NCI-H774 (cell line): ENCODE data around the gene PTPRD.

Experiments
- DNase-seq: peaks from one replicate; lab custom pipeline; 2025; lab: John Stamatoyannopoulos, UW

Gene PTPRD

DNA sequence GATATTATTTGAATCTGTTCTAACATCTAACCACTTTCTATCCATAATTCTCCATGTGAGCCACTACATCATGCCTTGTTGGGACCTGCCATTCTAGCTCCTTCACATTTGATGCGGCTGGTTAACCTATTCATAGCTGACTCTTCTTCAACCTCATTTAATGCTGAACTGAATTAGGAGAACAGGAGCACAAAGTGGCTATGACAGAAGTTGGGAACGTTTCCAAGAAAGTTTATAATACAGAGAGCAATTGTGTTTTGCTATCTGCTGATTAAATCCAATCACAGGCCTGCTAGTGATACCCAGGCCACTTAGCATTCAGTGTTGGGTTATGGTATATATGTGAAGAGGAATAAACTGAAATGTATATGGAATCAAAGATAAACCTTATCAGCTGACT lies 440.3 kb downstream of the PTPRD start:
- DNase-seq = no peak

DNA sequence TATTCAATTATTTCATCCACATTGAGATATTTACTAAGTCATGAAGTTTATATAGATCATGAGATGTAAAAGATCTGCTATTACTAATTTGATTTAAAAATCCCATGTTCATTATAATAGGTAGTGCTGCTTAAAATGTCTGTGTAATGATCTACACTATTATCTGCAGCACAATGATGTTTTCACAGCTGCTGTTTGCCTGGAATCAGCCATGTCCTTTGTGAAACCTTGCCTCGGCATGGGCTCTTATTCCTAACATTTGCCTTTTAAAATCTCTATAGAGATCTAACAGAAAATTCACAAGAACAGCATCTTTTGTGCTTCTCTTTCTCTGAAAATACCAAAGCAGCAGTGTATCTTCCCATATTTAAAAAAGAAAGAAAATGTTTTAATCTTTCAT lies 444.6 kb downstream of the PTPRD start:
- peak; percentile 92 for DNase-seq

DNA sequence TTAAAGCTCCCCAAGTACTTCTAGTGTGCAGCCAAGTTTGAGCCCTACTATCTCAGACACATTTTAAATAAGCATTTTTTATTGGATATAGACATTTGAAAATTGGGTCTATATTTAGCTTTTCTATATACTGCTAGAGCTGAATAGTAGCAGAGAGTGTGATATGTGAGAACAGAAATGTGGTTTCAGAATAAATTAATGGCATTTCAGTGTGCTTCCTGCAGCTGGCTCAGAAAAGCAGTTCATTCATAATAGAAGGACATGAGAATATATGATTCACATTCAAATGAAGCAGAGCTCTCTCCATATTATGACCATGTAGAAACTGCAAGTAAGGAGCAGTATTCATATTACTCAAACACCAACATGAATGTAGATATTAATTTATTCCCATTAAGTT lies 464.0 kb downstream of the PTPRD start:
- no peak for DNase-seq

DNA sequence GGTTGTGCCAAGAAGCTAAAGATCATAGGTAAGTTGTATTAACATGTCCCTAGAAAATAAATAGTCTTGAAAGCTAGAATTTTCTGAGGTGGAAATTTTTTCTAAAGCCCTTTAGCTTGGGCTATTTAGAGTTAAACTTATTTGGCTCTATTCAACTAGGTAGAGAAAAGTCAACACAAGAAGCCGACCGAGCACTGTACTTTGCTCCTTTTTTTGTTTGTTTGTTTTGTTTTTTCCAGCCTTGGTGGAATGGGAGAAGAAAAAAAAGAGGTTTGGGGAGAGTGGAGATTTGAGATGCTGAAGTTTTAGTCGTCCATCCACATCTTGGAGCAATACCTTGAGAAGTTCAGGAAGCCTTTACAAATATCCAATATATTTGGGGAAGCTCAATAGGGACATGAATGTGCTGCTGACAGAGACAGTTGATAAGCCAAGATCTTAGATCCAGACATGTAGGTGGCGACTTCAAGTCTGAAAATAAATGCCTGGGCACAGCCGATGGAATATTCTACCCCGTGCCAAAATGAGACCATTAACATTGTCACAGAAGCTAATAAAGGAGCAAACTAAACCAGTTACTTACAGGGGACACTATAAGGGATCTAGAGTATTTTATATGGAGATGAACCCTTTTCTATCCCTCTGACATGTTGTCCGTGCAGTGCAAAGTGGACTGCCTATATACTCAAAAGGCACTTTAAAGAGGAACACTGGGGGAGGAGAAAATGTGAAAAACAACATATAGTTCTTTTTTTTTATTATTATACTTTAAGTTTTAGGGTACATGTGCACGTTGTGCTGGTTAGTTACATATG lies 466.1 kb downstream of the PTPRD start:
- DNase-seq = no peak

DNA sequence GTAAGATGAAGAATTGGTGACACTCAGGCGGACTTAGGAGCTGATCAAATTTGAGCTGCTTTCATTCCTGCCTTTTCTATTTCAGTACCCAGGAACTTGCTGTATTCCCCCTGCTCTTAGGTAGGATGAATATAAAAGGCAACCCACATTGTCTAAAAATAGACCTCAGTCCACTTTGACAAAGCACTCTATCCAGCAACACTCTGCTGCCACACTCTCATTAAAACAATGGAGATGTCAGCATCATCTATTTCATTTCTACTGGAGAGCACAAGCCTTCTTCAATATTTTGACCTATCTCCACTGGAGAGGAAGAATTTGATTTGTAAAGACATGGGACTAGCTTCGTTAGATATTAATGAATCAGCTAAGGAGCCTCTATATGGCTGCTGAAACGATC lies 468.4 kb downstream of the PTPRD start:
- no peak for DNase-seq

DNA sequence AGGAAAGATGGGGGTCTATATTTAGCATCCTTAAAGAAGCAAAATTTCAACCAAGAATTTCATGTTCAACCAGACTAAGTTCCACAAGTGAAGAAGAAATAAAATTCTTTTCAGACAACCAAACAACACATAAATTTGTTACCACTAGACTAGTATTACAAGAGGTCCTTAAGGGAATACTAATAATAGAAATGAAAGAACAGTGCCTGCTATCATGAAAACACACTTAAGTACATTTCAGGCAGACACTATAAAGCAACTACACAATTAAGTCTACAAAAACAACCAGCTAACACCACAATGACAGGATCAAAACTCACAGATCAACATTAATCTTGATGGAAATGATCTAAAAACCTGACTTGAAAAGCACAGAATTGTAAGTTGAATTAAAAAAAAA lies 477.2 kb downstream of the PTPRD start:
- DNase-seq = no peak

DNA sequence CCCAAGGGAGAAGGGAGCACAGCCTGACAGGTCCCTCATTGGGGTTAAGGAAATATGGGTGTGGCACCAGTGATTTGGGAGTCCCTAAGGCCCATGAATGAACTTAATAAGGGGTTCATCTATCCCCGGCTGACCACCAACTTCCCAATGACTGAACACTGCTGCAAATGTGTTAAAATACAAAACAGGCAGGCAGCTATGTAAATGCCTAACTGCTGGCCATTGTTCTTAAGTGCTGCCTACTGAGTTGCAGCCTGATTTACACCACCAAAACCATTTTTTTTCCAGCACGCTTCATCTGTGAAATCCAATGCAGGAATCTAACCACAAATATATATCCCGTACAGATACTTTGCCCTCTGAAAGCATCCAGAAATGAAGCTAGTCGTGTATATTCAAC lies 478.5 kb downstream of the PTPRD start:
- no peak for DNase-seq

DNA sequence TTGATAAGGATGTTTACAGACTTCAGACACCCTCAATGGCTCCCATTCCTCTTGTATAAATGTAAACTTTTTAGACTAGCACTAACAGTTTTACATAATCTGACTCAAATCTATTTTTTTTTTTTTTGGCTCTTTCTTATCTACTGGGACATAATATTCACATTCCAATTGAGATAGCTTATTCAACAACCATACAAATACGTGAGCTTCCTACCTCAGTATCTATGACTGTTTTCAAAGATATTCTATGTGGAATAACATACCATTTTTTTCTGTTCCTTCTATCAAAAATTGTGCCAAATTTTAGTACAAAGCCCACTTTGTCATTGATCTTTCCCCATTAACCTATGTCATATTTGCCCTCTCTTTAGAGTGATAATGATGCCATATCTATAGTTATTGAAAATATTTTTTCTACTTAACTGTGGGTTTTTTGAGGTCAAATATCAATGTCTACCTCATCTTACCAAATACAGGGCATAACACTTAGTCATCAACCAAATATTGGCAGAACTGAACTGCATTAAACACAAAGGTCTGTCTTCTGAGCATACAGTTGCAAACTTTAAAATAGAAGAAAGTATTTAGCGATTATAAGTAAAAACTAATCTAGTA lies 482.6 kb downstream of the PTPRD start:
- DNase-seq = no peak

DNA sequence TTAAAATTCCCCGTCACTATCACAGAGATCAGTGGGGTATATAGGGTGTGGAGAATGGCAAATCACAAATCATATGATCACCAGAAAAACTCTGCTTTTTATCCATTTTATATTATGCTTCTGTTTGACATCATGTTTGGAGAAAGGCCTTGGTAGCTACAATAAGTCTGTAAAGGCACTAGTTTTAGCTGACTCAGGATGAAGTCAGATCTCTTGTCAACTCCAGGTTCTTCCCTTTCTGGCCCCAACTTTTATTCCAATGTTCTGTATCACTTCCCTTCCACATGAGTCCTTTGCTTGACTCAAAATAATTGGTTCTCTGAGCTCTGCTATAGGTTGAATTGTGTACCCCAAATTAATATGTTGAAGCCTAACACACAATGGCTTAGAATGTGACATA lies 484.9 kb downstream of the PTPRD start:
- no peak for DNase-seq

DNA sequence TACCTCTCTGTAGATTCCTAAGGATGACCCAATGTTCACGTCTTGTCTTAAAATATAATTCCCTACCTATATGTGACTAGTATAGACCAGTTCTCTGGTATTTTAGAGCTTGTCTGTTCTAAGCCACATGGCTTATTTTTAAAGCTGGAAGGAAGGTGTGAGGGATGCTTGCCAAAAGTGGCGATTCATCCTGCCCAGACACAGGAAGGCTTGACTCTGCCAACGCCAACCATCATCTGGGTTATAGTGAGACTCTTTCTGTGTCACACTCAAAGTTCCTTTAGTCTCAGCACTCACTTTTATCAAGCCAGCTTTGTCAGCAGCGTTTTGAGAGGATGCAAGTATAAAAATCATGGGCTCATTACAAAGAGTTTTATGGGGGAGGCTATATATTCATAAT lies 500.0 kb downstream of the PTPRD start:
- DNase-seq = no peak

DNA sequence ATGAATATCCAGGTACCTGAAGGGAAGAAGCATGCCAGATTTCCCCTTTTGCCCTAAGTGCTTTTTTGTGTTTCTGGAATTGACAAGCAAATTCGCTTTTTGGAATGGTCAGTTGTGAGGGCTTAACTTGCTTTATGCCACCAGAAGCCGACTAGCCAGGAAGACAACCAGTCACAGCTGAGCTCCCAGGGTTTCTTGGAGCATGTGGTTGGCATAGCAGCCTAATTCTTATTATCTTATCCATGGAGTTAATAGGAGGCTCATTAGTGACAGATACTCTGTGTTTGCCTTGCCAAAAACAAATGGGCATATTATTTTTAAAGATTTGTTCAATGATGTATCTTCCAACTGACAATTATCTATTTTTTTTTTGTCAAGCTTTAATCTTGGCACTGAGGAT lies 500.7 kb downstream of the PTPRD start:
- no peak for DNase-seq

DNA sequence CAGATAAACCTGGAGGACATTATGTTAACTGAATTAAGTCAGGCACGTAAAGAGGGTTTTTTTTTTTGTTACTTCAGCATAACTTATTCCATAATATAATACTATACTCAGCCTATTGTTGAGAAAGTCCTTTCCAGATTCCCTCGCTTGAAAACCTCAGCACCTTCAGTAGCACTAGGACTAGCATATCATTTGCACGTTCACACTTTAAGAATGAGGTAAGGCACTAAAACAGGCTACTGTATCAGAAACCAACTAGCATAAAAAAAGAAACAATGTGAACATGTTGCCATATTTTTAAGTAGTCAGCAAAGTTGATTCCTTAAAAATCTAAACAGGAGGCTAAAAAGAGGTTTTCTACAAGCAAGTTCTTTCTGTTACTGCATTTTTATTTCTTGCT lies 504.0 kb downstream of the PTPRD start:
- no peak for DNase-seq

DNA sequence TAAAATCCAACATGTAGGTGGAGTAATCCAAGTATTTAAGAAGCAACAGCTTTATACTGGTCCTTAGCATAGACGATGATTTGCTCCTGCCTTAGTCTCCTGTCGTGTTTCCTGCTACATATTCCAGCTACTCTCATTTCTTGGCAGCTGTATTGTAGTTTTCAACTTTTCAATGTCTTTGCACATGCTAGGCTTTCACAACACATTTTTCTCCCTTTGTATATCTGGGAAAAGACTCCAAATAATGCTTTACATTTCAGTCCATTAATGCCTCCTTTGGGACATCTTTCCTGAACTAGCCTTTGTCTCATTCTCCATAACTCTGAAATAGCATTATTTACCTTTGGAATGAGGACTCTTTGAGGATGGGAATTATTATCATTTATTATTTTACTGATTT lies 508.0 kb downstream of the PTPRD start:
- no peak for DNase-seq

DNA sequence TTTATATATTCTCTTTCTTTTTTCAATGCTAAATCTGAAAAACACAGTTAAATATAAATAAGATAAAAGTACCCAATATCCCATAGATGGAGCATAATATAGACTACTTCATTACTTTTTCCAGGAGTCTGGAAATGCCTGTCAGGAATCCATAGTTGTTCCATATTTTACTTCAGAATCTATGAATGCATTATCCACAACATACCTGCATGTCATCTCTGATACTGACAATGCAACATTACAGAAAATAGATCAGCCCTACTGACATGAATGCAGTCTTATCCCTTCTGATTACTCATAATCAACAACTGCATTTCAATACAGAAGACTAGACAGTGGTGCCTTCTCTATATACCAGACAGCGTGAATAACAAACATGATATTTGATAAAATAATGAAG lies 517.6 kb downstream of the PTPRD start:
- no peak for DNase-seq

DNA sequence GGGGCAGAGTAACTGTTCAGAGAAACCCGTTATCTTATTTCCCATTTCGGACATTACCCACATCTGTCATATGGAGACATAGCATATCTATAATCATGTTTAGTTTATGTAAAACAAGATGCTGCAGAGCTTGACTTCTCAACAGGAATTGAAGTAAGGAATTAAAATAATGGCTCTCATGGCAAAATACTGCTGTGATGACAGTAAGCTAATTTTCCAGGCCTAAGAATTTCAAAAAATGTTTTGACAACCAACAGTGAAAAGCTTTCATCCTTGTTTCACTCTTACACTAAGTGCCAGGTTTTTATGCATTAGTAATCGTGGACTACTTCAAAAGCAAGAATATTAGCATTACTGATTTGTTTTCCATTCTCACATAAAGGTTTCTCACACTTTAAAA lies 518.2 kb downstream of the PTPRD start:
- DNase-seq = no peak

DNA sequence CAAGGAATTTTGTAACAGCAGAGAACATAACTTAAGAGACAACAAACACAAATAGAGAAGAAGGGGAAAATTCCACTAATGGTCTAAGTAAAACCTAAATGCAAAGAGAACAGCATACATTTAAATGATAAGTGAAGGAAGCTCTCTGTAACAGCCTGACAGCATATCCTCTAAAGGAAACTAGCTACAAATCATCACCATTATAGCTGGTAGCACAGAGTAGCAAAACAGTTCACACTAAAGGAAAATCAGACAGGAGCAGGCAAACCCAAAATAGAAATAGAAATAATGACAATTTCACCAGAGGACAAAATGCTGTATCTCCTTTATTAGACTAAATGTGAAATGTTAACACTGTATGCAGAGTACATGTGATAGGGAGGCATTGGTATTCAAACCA lies 532.8 kb downstream of the PTPRD start:
- no peak for DNase-seq

DNA sequence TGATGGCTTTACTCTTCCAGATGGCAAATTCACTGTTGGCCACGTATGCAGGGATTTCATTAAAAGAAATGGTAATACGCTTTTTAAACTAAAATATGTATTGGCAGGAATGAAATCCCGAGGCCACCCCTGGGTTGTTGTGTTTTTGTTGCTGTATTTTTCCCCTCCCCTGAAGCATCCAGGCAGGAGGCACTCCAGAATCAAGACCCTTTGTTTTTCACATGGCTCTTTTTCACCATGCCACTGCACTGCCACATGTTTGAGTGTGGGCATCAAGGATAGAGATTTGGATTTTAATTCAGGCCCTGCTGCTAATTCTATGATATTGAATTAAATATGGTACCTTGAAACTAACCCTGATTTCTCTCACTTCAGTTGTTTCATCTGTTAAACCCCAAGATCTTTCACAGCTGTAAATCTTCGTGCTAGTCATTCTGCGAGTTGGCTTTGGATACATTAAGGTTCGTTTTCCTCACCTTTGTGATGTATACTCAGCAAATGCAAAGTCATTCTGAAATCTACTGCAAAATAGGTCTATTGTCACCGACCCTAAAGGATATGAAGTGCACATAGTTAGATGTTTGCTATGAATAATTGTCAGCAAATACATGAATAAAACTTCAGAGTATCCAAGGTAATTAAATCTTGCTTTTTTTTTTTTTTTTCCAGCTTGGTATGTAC lies 533.4 kb downstream of the PTPRD start:
- DNase-seq = no peak

DNA sequence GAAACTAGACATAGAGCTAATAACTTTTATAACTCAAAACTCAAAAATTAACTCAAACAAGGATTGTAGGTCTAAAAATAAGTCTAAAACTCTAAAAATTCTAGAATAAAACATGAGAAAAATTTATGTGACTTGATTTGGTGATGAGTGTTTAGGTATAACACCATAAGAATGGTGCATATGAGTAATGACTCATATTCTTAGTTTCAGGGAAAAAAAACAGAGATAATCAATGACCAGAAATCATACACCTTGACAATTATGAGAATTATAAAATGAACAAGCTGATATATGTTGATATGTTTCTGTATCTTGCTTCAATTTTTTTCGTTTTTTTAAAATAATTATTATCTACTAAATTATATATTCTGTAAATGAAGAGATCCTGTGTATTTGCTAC lies 541.2 kb downstream of the PTPRD start:
- DNase-seq = no peak

DNA sequence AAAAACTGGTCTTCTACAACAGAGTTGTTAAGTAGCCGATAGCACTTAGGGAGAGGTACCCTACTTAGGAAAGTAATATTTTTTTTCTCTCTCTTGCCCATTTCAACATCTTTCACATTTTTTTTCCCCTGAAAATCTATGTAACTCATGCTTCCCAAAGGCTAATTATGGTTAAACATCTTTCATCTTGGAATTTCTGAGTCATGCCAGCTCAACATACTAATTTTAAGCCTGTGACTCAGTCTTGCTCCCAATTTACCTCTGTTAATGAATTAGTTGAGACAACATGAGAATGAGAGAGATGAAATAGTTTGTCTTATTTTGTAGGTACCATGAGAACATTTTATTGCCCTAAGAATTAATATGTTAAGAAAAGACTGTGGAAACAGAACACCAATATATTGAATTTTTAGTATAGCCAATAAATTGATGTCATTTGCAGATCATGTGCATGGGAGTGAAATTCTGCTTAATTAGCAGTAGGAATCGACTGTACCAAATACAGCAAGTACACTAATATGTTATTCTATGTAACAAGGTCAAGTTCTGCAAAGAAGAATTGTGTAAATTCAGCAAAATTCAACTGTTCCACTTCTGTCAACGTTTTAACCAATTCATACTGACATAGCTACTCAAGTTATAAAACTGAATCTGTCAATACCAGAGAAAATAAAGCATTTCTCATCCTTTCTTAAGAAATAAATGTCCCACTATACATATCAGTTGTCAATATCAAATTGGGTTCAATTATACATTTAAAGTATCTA lies 550.0 kb downstream of the PTPRD start:
- no peak for DNase-seq

DNA sequence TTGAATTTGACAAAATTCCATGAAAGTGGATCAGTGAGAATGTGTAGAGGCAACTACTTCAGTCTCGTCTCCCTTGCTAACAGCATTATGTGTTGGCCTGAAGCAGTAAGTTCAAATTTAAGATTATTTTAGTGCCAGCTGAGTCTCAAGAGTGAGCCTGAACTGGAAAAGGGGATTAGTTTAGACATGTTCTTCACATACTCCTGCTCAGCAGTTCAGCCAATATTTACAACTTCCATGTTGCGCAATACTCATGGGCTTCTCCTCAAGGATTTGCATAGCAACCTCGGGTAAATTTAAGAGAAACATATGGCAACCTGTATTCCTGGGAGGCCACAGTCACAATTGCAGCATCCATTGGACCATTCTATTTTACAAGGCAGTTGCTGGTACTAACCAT lies 553.8 kb downstream of the PTPRD start:
- DNase-seq = no peak

DNA sequence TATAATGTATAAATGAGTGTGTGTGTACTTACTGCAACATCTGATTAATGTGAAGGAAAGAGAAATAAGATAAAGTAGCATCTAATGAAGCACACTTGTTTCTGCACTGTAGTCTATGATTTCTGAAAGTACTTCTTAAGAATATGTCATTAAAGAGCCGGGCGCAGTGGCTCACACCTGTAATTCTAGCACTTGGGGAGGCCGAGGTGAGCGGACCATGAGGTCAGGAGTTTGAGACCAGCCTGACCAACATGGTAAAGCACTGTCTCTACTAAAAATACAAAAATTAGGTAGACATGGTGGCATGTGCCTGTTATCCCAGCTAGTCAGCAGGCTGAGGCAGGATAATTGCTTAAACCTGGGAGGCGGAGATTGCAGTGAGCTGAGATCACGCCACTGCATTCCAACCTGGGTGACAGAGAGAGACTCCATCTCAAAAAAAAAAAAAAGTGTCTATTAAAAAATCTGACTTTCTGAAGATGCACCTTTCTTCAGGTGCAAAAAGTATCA lies 556.9 kb downstream of the PTPRD start:
- no peak for DNase-seq

DNA sequence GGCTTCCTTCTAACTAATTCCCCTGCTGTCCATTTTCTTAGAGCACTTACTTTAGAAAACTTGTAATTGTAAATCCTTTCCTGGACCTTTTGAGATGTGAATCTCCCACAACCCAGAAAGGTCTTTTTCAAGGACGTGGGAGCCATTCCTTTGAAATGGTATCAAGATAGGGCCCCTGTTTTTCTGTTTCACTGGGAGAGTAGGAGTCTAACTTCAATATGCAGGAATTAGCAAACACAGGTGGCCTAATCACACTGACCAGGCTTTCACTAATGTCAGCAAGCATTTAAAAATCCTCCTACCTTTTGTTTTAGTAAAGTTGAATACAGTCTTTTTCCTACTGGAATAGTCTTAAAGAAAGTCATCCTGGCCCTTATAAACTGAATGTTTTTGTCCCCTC lies 558.3 kb downstream of the PTPRD start:
- DNase-seq = no peak
